LNCAP (cell line): ENCODE measurements around the gene NDUFS8.

Source experiments
- CTCF ChIP-seq: fragments of 450-650 bp; IDR thresholded peaks from 2 replicates; pipeline ENCODE4 v1.5.1; 2017; ENCODE audit warnings: mild to moderate bottlenecking

Gene NDUFS8

GRCh38 chr11:68067991-68068390, 37.5 kb downstream of the NDUFS8 start:
- TF ChIP-seq CTCF = no peak

DNA sequence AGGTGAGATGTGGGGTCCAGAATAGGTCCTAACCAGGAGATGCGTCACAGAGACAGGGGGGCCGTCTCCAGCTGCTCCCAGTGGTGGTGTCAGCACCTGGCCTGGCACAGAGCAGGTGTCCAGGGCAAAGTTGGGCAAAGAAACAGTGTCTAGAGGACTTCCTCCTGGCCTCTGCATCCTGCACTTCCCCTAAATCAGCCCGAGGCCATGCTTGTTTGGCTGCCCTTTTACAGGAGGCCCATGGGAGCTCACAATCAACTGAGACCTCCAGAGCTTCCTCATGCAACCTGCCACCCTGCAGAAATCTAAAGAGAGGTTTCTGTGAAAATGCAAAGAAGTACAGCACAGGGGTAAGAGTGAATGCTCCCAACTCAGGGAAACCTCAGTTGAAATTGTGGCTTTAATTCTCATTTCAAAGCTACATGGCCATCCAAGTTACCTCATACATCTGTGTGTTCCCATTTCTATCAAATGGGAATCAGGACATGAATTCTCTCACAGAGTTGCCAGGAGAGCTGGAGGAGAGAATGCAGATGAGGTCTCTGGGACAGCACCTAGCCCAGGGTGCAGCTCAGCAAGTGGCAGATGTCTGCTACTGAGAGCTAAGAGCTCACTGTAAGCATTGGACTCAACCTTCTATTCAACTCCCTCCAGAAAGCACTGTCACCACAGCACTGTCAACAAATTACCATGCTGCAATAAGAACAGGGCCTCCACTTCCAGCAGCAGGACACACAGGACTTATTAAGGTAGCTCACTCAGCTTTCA, 41.0 kb downstream of the NDUFS8 start:
- TF ChIP-seq CTCF = no peak

DNA sequence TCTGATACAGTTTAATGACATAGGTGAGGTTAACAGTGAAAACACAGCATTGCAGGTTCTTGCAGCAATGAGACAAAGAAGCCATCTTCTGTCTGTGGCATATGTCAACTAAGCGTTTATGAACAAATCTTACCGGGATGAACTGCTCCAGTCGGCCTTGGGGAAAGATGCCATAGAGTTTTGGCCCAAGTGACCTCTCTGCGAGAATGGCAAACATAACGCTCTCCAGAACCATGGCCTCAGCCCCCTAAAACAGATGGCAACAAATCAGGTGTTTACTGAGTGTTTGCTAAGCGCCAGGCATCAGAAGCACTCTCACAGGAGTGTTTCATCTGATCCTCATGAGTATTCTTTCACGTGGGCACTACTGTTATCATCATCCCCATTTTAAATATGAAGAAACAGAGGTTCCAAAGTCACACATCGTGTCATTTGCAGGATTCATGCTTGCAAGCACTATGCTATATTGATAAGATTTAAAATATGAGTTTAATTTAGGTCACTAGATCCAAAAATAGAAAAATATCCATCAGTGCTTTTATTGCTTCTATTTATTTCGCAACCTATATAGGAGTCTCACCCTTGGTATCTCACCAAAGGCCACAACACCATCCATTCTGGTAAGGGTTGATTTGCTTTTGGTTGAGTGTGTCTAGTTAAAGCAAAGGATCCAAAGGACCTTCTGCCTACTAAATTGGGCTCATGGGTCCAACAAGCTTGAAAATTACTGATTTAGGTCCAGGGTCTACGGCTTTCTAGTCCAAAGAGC, 44.3 kb downstream of the NDUFS8 start:
- TF ChIP-seq CTCF = no peak

- TF ChIP-seq CTCF = no peak; the same call in 1 of the 2 replicates
Measured at GRCh38 chr11:68076371-68077042, 46.0 kb downstream of the NDUFS8 start.

DNA sequence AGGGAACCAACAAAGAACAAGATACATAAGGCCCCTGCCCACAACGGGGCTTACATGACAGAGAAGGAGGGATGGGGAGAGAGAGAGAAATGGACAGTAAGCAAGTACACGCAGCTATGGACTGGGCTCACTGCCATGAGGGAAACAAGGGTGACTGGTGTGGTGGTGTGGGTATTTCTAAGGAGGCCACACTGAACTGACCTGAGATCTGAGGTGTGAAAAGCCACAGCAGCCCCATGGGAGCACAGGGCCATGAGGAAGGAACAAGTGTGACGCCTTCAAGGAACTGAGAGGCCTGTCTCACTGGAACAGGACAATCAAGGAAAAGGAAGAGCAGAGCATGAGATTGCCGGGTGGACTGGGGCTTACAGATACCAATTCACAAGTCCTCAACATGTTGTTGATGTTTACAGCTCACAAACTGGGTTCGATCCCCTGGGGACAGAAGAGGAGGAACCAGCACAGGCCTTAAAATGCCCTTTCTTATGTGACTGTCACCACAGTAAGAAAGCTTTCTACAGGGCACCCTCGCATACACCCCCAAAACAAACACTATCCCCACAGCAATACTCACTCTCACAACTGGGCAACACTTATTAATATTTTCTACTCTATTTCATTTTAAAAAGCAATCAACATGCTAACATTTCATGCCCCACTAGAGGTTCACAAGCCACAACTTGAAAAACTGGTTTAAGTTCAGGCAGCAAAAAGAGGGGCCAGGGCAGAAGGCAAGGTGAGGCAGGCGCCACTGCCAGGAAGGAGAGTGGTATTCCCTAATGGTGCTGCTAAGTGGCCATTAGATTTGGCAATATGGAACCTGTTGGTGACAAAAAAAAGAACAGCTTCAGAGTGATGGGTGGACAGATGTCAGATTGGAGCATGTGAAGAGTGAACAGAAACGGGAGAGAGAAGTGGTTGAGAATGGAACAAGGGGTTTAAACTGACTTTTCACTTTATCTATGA, 47.4 kb downstream of the NDUFS8 start:
- no peak for TF ChIP-seq CTCF

DNA sequence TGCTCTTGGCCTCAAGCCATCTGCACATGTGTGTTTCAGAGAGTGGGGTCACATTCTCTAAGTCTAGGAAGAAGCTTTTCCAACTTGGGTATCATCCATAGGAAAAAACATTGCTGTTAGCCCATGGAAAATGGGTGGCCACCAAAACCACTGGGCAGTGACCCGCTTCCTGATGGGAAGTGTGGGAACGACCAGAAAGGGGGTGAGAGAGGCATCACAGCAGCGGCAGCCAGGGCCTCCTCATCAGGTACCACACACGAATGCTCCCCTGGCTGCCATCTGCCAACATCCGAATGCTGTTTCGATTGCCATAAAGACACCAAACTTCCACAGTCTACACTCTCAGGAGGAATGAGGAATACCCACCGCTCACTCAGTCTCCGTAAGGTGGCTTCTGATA, 50.4 kb downstream of the NDUFS8 start:
- TF ChIP-seq CTCF = no peak

- no peak for TF ChIP-seq CTCF
Measured at GRCh38 chr11:68081691-68082090, 51.2 kb downstream of the NDUFS8 start.
